CD4-positive, alpha-beta T cell treated with Interferon gamma for 1 hour (primary cell): ENCODE data around the gene PHETA2.

Source experiments
- DNase-seq: peaks from one replicate; pipeline ENCODE4 v3.0.0-alpha.2; 2020

The PHETA2 gene

GRCh38 chr22:42074132-42074811 is at the start of gene PHETA2:
Gene PHETA2, plus strand, starts transcription at chr22:42074248. Its CDS starts 3,046 bp downstream, at chr22:42077294.
- peak; percentile 61 for DNase-seq

GRCh38 chr22:42025421-42025820 is 48.6 kb upstream of the PHETA2 start:
- DNase-seq, result no peak

- no peak for DNase-seq
Observed at GRCh38 chr22:42026705-42027104, 47.3 kb upstream of the PHETA2 start.

GRCh38 chr22:42033263-42034181 is 40.5 kb upstream of the PHETA2 start:
- DNase-seq, result no peak

- DNase-seq, result no peak
Observed at GRCh38 chr22:42035256-42035655, 38.8 kb upstream of the PHETA2 start.

GRCh38 chr22:42039271-42039670 is 34.8 kb upstream of the PHETA2 start:
- no peak for DNase-seq

- DNase-seq, result no peak
Observed at GRCh38 chr22:42041784-42042183, 32.3 kb upstream of the PHETA2 start.

- DNase-seq, result no peak
Observed at GRCh38 chr22:42050641-42051180, 23.3 kb upstream of the PHETA2 start.

- DNase-seq, result no peak
Observed at GRCh38 chr22:42052765-42053164, 21.3 kb upstream of the PHETA2 start.

- no peak for DNase-seq
Observed at GRCh38 chr22:42056757-42057511, 17.1 kb upstream of the PHETA2 start.

GRCh38 chr22:42060489-42060888 is 13.6 kb upstream of the PHETA2 start:
- DNase-seq, result no peak

- DNase-seq, result no peak
Observed at GRCh38 chr22:42061041-42061440, 13.0 kb upstream of the PHETA2 start.

- no peak for DNase-seq
Observed at GRCh38 chr22:42062506-42063170, 11.4 kb upstream of the PHETA2 start.

- no peak for DNase-seq
Observed at GRCh38 chr22:42064629-42065028, 9.4 kb upstream of the PHETA2 start.

GRCh38 chr22:42065438-42066125 is 8.5 kb upstream of the PHETA2 start:
- DNase-seq, result no peak

- no peak for DNase-seq
Observed at GRCh38 chr22:42066126-42066761, 7.8 kb upstream of the PHETA2 start.

GRCh38 chr22:42066937-42067336 is 7.1 kb upstream of the PHETA2 start:
- no peak for DNase-seq

GRCh38 chr22:42067671-42068251 is 6.3 kb upstream of the PHETA2 start:
- no peak for DNase-seq

- no peak for DNase-seq
Observed at GRCh38 chr22:42068291-42068690, 5.8 kb upstream of the PHETA2 start.

- no peak for DNase-seq
Observed at GRCh38 chr22:42069801-42070516, 4.1 kb upstream of the PHETA2 start.
